22Rv1 (cell line): ENCODE results near the gene SDHAF2.
"Not testable (repeated sequence)": the region's sequence is repeated elsewhere in the genome, so short reads cannot be mapped to it uniquely, and the experiment has no call there.

Source experiments
- H3K27ac ChIP-seq: fragments of 450-650 bp; 2 replicates; pipeline ENCODE4 v1.5.1; 2017
- ZFX ChIP-seq: fragments of 450-650 bp; IDR thresholded peaks from 2 replicates; pipeline ENCODE4 v1.6.1; 2017; ENCODE audit warnings: antibody characterized with exemption, borderline replicate concordance
- TF ChIP-seq, protein P1 (sequence below): fragments of 450-650 bp; IDR thresholded peaks from 2 replicates; pipeline ENCODE4 v1.5.1; 2017; ENCODE audit warnings: mild to moderate bottlenecking

The SDHAF2 gene

DNA sequence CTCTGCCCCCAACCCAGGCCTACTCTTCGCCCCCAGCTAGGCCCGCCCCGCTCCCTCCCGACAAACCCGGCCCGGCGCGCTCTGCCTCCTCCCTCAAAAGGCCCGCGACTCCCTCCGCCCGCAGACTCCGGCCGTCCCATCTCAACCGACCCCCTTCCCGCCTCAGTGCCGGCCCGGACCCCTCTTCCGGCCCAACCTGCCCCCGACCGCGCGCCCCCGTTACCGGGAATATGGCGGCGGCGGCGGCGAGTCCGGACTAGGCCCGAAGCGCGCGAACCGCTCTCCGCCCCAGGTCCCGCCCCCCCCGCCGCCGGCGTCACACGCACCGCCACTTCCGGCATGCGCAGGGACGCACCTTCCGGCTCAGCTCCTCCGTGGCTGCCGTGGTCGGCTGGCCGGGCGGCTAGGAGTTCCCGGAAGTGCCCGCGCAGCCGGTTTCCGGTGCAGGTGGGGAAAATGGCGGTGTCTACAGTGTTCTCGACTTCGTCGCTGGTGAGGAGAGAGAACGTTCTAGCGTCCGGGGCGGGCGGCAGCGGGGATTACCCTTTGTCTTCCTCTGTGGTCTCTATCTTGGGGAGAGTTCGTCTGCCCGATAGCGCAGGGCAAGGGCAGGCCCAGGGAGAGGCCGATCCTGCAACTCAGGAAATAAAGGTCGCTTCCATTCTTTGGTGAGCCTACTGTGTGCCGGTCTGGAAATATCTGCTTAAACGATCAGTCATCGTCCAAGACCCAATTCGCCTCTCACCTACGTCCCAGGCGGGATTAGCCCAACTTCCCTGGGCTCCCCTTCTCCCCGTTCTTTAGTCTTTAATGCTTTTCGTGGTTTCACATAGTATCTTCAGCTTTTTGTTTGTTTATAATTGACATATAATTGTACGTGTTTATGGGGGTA is at the start of gene SDHAF2, which contains the start of gene CPSF7:
TSS of gene SDHAF2 (plus strand) at position 434 of the 892 bp plus-strand sequence. CDS start at position 457, 23 bp downstream.
TSS of gene CPSF7 (minus strand) at position 285 of the 892 bp plus-strand sequence. CDS start 740 bp downstream, outside the sequence.
- peak within 1 kb of the TSS; percentile 94 for H3K27ac ChIP-seq
- TF ChIP-seq, protein P1, sequence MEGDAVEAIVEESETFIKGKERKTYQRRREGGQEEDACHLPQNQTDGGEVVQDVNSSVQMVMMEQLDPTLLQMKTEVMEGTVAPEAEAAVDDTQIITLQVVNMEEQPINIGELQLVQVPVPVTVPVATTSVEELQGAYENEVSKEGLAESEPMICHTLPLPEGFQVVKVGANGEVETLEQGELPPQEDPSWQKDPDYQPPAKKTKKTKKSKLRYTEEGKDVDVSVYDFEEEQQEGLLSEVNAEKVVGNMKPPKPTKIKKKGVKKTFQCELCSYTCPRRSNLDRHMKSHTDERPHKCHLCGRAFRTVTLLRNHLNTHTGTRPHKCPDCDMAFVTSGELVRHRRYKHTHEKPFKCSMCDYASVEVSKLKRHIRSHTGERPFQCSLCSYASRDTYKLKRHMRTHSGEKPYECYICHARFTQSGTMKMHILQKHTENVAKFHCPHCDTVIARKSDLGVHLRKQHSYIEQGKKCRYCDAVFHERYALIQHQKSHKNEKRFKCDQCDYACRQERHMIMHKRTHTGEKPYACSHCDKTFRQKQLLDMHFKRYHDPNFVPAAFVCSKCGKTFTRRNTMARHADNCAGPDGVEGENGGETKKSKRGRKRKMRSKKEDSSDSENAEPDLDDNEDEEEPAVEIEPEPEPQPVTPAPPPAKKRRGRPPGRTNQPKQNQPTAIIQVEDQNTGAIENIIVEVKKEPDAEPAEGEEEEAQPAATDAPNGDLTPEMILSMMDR = no peak
- no peak for TF ChIP-seq ZFX

DNA sequence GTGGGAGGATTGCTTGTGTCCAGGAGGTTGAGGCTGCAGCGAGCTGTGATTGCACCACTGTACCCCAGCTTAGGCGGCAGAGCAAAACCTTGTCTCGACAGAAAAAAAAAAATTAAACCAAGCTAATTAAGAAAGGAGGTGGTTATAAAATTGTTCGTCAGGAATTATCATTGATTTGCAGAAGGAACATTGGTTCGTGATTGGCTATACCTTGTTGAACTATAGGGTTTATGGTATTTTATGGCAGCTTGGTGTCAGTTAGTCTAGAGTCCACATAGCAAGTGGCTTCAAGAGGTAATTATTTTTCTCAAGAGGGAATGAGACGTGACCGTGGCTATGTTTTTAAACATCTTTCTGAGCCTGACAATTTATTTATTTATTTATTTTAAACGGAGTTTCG is 49.0 kb upstream of the SDHAF2 start:
- H3K27ac ChIP-seq = no peak overlapping the region
- no peak for TF ChIP-seq ZFX
- TF ChIP-seq, protein P1 = no peak

DNA sequence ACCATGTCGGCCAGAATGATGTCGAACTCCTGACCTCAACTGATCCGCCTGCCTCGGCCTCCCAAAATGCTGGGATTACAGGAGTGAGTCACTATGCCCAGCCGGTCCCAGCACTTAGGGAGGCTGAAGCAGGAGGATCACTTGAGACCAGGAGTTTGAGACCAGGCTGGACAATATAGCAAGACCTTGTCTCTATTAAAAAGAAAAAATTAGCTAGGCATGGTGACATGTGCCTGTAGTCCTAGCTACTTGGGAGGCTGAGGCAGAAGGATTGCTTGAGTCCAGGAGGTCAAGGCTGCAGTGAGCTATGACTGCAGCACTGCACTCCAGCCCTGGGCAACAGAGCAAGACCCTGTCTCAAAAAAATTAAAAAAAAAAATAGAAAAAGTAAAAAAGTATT is 46.1 kb upstream of the SDHAF2 start:
- H3K27ac ChIP-seq = not testable (repeated sequence)

DNA sequence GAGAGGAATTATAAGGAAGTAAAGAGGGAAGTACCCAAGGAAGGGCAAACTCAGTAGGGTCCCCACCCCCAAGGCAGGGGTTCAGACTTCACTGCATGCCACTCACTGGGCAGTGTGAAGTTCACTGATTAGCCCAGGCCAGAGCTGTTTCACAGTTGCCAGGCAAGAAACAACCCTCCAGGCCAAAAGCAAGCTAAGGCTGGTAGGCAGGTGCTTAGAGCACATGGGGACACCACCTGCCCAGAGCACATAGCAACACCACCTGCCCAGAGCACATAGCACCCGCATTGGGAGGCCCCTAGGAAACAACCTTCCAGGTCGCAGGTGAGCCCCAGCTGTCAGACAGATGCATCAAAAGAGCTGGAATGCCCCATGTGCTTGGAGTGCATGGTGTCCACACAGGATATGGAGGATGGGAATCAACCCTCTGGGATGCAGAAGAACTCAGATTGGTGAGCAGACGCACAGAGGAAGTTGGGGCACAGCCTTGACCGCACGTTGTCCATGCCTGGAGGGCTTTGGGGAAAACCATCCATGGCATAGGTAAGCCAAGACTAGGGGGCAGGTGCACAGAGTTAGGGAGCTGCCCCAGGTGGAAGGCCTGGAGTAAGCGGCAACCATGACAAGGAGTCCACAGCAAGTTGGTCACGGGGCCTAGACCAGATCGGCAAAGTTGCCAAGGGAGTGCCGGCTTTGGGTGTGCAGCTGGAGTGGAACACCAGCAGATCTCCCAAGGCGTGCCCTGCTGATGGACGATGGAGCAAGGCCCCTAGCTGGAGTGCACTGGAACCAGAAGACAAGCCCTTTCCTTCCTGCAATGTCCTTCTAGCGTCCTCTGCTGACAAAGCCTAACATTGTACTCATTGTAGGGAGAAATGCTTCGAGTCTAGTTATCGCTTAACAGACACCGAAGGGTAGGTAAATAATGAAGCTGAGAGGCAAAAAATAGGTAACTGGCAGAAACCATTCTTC is 45.4 kb upstream of the SDHAF2 start:
- TF ChIP-seq, protein P1 = no peak
- no peak for TF ChIP-seq ZFX
- H3K27ac ChIP-seq = no peak overlapping the region

DNA sequence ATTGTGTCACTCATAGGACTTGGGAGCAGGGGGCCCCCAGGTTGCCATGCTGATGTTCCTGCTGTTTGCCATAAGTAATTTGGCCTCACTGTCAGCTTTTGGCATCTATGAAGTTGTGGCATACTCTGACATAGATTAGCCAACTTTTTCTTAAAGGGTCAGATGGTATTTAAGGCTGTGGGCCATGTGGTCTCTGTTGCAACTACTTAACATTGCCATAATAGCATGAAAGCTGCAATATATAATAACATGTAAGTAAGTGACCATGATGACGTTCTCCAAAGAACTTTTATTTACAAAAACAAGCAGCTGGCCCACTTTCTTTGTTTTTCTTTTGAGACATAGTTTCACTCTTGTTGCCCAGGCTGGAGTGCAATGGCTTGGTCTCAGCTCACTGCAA is 39.8 kb upstream of the SDHAF2 start:
- TF ChIP-seq, protein P1 = no peak
- no peak for TF ChIP-seq ZFX
- H3K27ac ChIP-seq = no peak overlapping the region

DNA sequence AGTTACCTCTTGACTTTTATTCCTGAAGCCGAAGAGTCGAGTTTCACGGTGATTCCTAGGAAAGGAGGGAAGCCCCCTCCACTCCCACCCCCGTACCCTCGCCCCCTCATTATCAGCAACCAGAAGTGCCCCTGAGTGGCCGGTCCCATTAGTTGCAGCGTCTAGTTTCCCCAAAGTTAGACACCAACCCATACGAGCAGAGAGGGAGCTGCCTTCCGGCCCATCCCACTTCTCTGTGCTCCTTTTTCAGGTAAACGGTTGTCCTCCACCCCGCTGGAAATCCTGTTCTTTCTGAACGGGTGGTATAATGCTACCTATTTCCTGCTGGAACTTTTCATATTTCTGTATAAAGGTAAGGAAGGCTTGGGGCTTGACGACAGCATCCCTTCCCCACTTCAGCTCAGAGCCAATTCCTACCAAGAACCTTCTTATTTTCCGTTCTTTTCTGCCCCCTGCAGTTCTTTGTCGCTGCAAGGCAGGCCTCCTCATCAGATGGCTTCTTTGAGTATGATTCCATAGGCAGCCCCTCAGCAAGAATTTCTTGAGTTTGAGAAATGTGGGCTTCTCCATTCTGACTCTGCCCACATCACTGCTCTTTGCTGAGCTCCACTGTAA is 36.8 kb upstream of the SDHAF2 start:
- TF ChIP-seq ZFX = no peak
- TF ChIP-seq, protein P1 = peak; percentile 8; the same call in 1 of the 2 replicates
- peak overlapping the region; percentile 76 for H3K27ac ChIP-seq

DNA sequence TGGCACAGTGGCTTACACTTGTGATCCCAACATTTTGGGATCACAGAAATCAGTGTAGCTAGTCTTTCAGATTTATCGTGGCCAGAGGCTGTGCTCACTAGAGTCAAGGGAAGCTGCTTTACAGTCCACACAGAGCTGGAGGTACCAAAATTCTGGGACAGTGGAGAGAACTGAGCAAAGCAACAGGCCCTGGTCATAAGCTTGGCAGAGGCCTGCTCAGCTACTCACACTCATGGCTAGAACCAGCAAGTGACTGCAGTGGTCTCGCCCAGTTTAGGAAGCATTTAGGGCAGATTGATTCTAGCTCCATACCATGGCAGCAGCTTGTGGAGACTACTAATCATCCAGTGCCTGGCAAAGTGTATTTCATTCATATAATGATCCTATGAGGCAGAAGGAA is 28.8 kb upstream of the SDHAF2 start:
- peak overlapping the region; percentile 30; the same call in 1 of the 2 replicates for H3K27ac ChIP-seq
- no peak for TF ChIP-seq ZFX
- TF ChIP-seq, protein P1 = no peak
